Measurements from ENCODE around the gene NKD1.

The NKD1 gene

GRCh38 chr16:50607970-50608557 is 59.9 kb downstream of the NKD1 start:
- Histone ChIP-seq H3K4me3 (ENCODE audit: low read depth, low read length) (no peak overlapping the region), H3K9me3 (no peaks in the 10 kb centered on the region), H3K4me1 (no peaks in the 10 kb centered on the region), H3K36me3 (no peaks in the 10 kb centered on the region), H3K27me3 (no peaks in the 10 kb centered on the region)
- TF ChIP-seq CTCF (IDR thresholded peaks at IDR 0.05; ENCODE audit: low read depth, low read length) = no peak
- DNase-seq = no peak

- no peak for TF ChIP-seq CTCF (IDR thresholded peaks at IDR 0.05; ENCODE audit: low read depth, low read length)
- Histone ChIP-seq H3K9me3 (no peaks in the 10 kb centered on the region), H3K36me3 (no peaks in the 10 kb centered on the region), H3K27me3 (no peaks in the 10 kb centered on the region), H3K4me1 (no peaks in the 10 kb centered on the region), H3K4me3 (ENCODE audit: low read depth, low read length) (no peak overlapping the region)
- no peak for DNase-seq
Measured at GRCh38 chr16:50609049-50609448, 60.9 kb downstream of the NKD1 start.

GRCh38 chr16:50609471-50609870 is 61.3 kb downstream of the NKD1 start:
- DNase-seq = no peak
- H3K36me3 ChIP-seq = no peaks in the 10 kb centered on the region
- H3K4me3 ChIP-seq (ENCODE audit: low read depth, low read length) = no peak overlapping the region

GRCh38 chr16:50610331-50611262 is 62.4 kb downstream of the NKD1 start:
- H3K4me1 ChIP-seq = no peaks in the 10 kb centered on the region
- H3K4me3 ChIP-seq (ENCODE audit: low read depth, low read length) = no peak overlapping the region
- no peaks in the 10 kb centered on the region for H3K9me3 ChIP-seq
- H3K36me3 ChIP-seq = no peaks in the 10 kb centered on the region
- no peak for TF ChIP-seq CTCF (IDR thresholded peaks at IDR 0.05; ENCODE audit: low read depth, low read length)
- DNase-seq = no peak
- no peaks in the 10 kb centered on the region for H3K27me3 ChIP-seq

More at GRCh38 chr16:50609471-50609870, 61.3 kb downstream of the NKD1 start:
- TF ChIP-seq CTCF (IDR thresholded peaks at IDR 0.05; ENCODE audit: low read depth, low read length) = no peak
- H3K9me3 ChIP-seq = no peaks in the 10 kb centered on the region
- no peaks in the 10 kb centered on the region for H3K27me3 ChIP-seq
- H3K4me1 ChIP-seq = no peaks in the 10 kb centered on the region

- H3K36me3 ChIP-seq = no peaks in the 10 kb centered on the region
- no peak overlapping the region for H3K4me3 ChIP-seq (ENCODE audit: low read depth, low read length)
- no peak for TF ChIP-seq CTCF (IDR thresholded peaks at IDR 0.05; ENCODE audit: low read depth, low read length)
- no peaks in the 10 kb centered on the region for H3K27me3 ChIP-seq
- H3K9me3 ChIP-seq = no peaks in the 10 kb centered on the region
- no peaks in the 10 kb centered on the region for H3K4me1 ChIP-seq
- DNase-seq = no peak
Measured at GRCh38 chr16:50611332-50611934, 63.2 kb downstream of the NKD1 start.

All from BE2C (cell line).